ENCODE results near the gene GHSR.
A peak's percentile ranks its signal among the peaks of the same experiment; 100 is the strongest.
"Not testable (repeated sequence)": the region's sequence is repeated elsewhere in the genome, so short reads cannot be mapped to it uniquely, and the experiment has no call there.

GHSR gene, protein sequence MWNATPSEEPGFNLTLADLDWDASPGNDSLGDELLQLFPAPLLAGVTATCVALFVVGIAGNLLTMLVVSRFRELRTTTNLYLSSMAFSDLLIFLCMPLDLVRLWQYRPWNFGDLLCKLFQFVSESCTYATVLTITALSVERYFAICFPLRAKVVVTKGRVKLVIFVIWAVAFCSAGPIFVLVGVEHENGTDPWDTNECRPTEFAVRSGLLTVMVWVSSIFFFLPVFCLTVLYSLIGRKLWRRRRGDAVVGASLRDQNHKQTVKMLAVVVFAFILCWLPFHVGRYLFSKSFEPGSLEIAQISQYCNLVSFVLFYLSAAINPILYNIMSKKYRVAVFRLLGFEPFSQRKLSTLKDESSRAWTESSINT

DNA sequence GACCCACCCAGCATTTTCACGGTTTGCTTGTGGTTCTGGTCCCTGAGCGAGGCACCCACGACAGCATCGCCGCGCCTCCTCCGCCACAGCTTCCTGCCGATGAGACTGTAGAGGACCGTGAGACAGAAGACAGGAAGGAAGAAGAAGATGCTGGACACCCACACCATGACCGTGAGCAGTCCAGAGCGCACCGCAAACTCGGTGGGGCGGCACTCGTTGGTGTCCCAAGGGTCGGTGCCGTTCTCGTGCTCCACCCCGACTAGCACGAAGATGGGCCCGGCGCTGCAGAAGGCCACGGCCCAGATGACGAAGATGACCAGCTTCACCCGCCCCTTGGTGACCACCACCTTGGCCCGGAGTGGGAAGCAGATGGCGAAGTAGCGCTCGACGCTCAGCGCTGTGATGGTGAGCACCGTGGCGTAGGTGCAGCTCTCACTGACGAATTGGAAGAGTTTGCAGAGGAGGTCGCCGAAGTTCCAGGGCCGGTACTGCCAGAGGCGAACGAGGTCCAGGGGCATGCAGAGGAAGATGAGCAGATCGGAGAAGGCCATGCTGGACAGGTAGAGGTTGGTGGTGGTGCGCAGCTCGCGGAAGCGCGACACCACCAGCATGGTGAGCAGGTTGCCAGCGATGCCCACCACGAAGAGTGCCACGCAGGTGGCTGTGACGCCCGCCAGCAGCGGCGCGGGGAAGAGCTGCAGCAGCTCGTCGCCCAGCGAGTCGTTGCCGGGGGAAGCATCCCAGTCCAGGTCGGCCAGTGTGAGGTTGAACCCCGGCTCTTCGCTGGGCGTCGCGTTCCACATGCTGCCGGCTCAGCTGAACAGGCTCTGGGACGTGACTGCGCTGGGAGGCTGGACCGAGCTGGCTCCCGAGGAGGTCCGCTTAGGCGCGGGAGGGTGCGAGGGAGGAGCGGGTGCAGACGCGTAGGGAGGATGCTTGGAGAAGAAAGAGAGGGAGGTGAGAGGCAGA, at the start of gene GHSR:
Gene GHSR (minus strand): TSS at position 846 of the 969 bp plus-strand sequence. CDS start 43 bp downstream, at position 803.
- Histone ChIP-seq H3K4me3 (ENCODE audit: low read length) (peak within 1 kb of the TSS; percentile 58), H3K9me3 (ENCODE audit: insufficient read depth, low read depth, low read length) (no peaks in the 10 kb centered on the region), H3K27me3 (ENCODE audit: insufficient read depth, low read length) (peaks cover 88% of the 10 kb centered on the region), H3K27ac (ENCODE audit: low read length) (no peak within 1 kb of the TSS), H3K9ac (ENCODE audit: low read depth, low read length) (no peak within 1 kb of the TSS), H3K4me1 (ENCODE audit: insufficient read depth, low read length) (no peaks in the 10 kb centered on the region; the same call in 1 of the 2 replicates), H3K36me3 (ENCODE audit: insufficient read depth, low read depth, low read length) (no peaks in the 10 kb centered on the region)

DNA sequence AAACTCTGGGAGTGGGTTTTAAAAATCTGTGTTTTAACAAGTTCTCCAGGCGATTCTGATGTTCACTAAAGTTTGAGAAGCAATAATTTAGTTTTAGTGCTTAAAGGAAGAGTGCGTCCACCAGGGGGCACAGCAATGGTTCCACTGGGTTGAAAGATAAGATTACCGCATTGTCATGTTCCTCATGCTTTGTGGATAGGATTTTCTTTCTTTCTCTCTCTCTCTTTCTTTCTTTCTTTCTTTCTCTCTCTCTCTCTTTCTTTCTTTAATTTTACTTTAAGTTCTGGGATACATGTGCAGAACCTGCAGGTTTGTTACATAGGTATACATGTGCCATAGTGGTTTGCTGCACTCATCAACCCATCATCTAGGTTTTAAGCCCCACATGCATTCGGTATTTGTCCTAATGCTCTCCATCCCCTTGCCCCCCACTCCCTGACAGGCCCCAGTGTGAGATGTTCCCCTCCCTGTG, 42.0 kb upstream of the GHSR start:
- H3K4me3 ChIP-seq (ENCODE audit: low read length); H3K36me3 ChIP-seq (ENCODE audit: insufficient read depth, low read depth, low read length); H3K27ac ChIP-seq (ENCODE audit: low read length); H3K4me1 ChIP-seq (ENCODE audit: insufficient read depth, low read length); H3K27me3 ChIP-seq (ENCODE audit: insufficient read depth, low read length); H3K9me3 ChIP-seq (ENCODE audit: insufficient read depth, low read depth, low read length); H3K9ac ChIP-seq (ENCODE audit: low read depth, low read length): not testable (repeated sequence)

DNA sequence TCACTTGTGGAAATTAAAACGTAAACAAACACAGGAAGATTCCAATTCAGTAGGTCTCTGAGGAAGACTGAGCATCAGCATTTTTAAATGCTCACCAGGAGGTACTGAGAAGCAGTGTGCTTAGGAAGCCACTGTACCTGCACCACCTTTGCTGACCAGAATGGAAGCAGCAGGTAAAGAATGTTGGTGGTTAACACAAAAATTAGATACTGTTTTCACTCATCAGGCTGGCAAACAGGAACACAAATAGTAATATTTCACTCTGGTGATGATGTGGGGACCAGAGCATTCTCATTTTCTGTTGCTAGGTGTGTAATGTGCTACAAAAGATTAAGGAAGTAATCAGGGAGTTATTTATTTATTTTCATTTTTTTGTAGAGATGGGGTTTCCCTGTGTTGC, 29.9 kb upstream of the GHSR start:
- H3K27ac ChIP-seq (ENCODE audit: low read length): no peak overlapping the region
- H3K4me1 ChIP-seq (ENCODE audit: insufficient read depth, low read length): no peaks in the 10 kb centered on the region
- no peaks in the 10 kb centered on the region for H3K9me3 ChIP-seq (ENCODE audit: insufficient read depth, low read depth, low read length)
- no peak overlapping the region for H3K4me3 ChIP-seq (ENCODE audit: low read length)
- H3K36me3 ChIP-seq (ENCODE audit: insufficient read depth, low read depth, low read length): no peaks in the 10 kb centered on the region
- no peak overlapping the region for H3K9ac ChIP-seq (ENCODE audit: low read depth, low read length)
- H3K27me3 ChIP-seq (ENCODE audit: insufficient read depth, low read length): no peaks in the 10 kb centered on the region

DNA sequence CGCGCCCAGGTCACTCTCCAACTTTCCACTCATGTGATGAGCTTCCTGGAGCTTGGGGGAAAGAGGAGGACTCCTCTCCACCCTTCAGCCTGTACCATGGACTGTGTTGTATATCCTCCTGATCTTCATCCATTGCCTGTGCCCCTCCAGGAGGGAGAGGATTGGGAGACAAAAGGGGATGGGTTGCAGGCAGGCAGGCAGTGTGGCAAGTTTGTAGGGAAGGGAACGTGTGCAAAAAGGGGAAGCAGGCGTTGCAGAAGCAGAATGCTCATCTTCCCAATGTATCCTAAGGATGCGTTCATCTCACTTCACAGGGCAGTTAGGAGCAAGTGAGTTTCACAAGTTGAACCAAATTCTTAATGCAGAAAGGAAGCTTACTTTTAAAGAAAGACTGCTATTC, 28.1 kb upstream of the GHSR start:
- no peaks in the 10 kb centered on the region for H3K4me1 ChIP-seq (ENCODE audit: insufficient read depth, low read length)
- H3K4me3 ChIP-seq (ENCODE audit: low read length): no peak overlapping the region
- H3K9me3 ChIP-seq (ENCODE audit: insufficient read depth, low read depth, low read length): peaks cover 6% of the 10 kb centered on the region; the same call in 1 of the 2 replicates
- no peak overlapping the region for H3K9ac ChIP-seq (ENCODE audit: low read depth, low read length)
- no peak overlapping the region for H3K27ac ChIP-seq (ENCODE audit: low read length)
- H3K36me3 ChIP-seq (ENCODE audit: insufficient read depth, low read depth, low read length): no peaks in the 10 kb centered on the region
- H3K27me3 ChIP-seq (ENCODE audit: insufficient read depth, low read length): no peaks in the 10 kb centered on the region

DNA sequence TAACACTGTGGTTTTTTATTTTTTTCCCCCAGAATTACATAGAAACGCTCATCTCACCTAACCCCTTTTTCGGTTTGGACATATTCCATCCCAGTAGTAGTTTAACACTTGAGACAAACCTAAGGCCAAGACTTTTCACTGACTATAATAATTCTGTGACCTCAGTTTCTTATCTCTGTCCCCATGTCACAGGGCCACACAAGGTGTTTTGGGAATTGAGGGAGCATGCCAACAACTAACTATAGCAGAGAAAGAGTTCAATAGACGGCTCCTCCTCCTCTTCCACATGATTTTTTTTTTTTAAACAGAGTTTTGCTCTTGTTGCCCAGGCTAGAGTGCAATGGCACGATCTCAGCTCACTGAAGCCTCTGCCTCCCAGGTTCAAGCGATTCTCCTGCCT, 27.4 kb upstream of the GHSR start:
- Histone ChIP-seq H3K4me1 (ENCODE audit: insufficient read depth, low read length) (no peaks in the 10 kb centered on the region), H3K36me3 (ENCODE audit: insufficient read depth, low read depth, low read length) (no peaks in the 10 kb centered on the region), H3K27me3 (ENCODE audit: insufficient read depth, low read length) (no peaks in the 10 kb centered on the region), H3K4me3 (ENCODE audit: low read length) (no peak overlapping the region), H3K9me3 (ENCODE audit: insufficient read depth, low read depth, low read length) (peaks cover 6% of the 10 kb centered on the region; the same call in 1 of the 2 replicates), H3K9ac (ENCODE audit: low read depth, low read length) (no peak overlapping the region), H3K27ac (ENCODE audit: low read length) (no peak overlapping the region)

- H3K4me3 ChIP-seq (ENCODE audit: low read length): no peak overlapping the region
- H3K9me3 ChIP-seq (ENCODE audit: insufficient read depth, low read depth, low read length): peaks cover 6% of the 10 kb centered on the region; the same call in 1 of the 2 replicates
- H3K9ac ChIP-seq (ENCODE audit: low read depth, low read length): no peak overlapping the region
- no peaks in the 10 kb centered on the region for H3K27me3 ChIP-seq (ENCODE audit: insufficient read depth, low read length)
- H3K4me1 ChIP-seq (ENCODE audit: insufficient read depth, low read length): no peaks in the 10 kb centered on the region
- no peak overlapping the region for H3K27ac ChIP-seq (ENCODE audit: low read length)
- no peaks in the 10 kb centered on the region for H3K36me3 ChIP-seq (ENCODE audit: insufficient read depth, low read depth, low read length)
Measured at GRCh38 chr3:172471903-172472302, 23.6 kb upstream of the GHSR start.

DNA sequence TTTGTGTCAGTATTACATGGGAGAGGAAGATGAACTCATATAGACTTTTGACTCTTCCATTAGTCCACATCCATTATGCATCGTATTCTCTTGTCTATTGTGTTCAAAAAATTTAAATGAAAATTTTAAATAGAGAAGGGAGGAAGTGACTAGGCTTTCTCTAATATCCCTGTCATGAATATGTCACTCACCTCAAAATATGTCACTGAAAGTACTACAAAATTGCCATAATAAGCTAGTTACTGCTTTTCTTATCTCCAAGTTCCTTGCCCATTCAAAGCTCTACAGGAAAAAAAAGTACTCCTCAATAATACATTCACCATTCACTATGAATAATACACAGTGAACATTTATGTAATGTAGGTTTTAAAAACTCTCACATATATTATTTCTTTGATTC, 22.3 kb upstream of the GHSR start:
- no peak overlapping the region for H3K4me3 ChIP-seq (ENCODE audit: low read length)
- H3K27me3 ChIP-seq (ENCODE audit: insufficient read depth, low read length): no peaks in the 10 kb centered on the region
- H3K36me3 ChIP-seq (ENCODE audit: insufficient read depth, low read depth, low read length): no peaks in the 10 kb centered on the region
- H3K4me1 ChIP-seq (ENCODE audit: insufficient read depth, low read length): no peaks in the 10 kb centered on the region
- H3K9me3 ChIP-seq (ENCODE audit: insufficient read depth, low read depth, low read length): peaks cover 6% of the 10 kb centered on the region; the same call in 1 of the 2 replicates
- no peak overlapping the region for H3K27ac ChIP-seq (ENCODE audit: low read length)
- H3K9ac ChIP-seq (ENCODE audit: low read depth, low read length): no peak overlapping the region

GRCh38 chr3:172467170-172467824, 19.0 kb upstream of the GHSR start:
- no peak overlapping the region for H3K27ac ChIP-seq (ENCODE audit: low read length)
- no peaks in the 10 kb centered on the region for H3K36me3 ChIP-seq (ENCODE audit: insufficient read depth, low read depth, low read length)
- no peak overlapping the region for H3K4me3 ChIP-seq (ENCODE audit: low read length)

GRCh38 chr3:172466553-172467130, 18.4 kb upstream of the GHSR start:
- no peak overlapping the region for H3K4me3 ChIP-seq (ENCODE audit: low read length)
- H3K9me3 ChIP-seq (ENCODE audit: insufficient read depth, low read depth, low read length): peaks cover 2% of the 10 kb centered on the region; the same call in 1 of the 2 replicates
- H3K27me3 ChIP-seq (ENCODE audit: insufficient read depth, low read length): no peaks in the 10 kb centered on the region
- no peaks in the 10 kb centered on the region for H3K4me1 ChIP-seq (ENCODE audit: insufficient read depth, low read length)
- no peak overlapping the region for H3K27ac ChIP-seq (ENCODE audit: low read length)
- no peak overlapping the region for H3K9ac ChIP-seq (ENCODE audit: low read depth, low read length)
- no peaks in the 10 kb centered on the region for H3K36me3 ChIP-seq (ENCODE audit: insufficient read depth, low read depth, low read length)

More at GRCh38 chr3:172467170-172467824, 19.0 kb upstream of the GHSR start:
- H3K9ac ChIP-seq (ENCODE audit: low read depth, low read length): no peak overlapping the region
- no peaks in the 10 kb centered on the region for H3K27me3 ChIP-seq (ENCODE audit: insufficient read depth, low read length)
- no peaks in the 10 kb centered on the region for H3K4me1 ChIP-seq (ENCODE audit: insufficient read depth, low read length)
- peaks cover 6% of the 10 kb centered on the region; the same call in 1 of the 2 replicates for H3K9me3 ChIP-seq (ENCODE audit: insufficient read depth, low read depth, low read length)

DNA sequence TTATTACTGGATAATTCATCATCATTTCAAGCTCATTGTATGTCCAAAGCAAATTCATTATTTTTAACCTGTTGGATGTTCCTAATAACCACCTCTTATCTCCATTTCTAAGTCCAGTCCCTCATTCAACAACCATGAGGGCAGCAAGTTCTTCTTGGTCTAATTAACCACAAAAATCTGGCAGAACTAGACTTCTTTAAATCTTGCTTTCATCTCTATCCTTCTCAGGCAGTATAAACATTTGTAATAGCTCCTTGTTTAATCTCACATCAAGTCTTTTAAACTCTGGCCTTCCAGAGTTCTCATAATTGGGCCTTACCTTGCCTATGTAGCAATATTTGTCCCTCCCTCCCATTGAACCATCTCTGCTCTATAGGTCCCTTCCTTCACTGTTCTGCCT, 17.0 kb upstream of the GHSR start:
- Histone ChIP-seq H3K9me3 (ENCODE audit: insufficient read depth, low read depth, low read length) (no peaks in the 10 kb centered on the region), H3K36me3 (ENCODE audit: insufficient read depth, low read depth, low read length) (no peaks in the 10 kb centered on the region), H3K27ac (ENCODE audit: low read length) (no peak overlapping the region), H3K9ac (ENCODE audit: low read depth, low read length) (no peak overlapping the region), H3K4me3 (ENCODE audit: low read length) (no peak overlapping the region), H3K4me1 (ENCODE audit: insufficient read depth, low read length) (no peaks in the 10 kb centered on the region), H3K27me3 (ENCODE audit: insufficient read depth, low read length) (no peaks in the 10 kb centered on the region)

- no peak overlapping the region for H3K27ac ChIP-seq (ENCODE audit: low read length)
- no peaks in the 10 kb centered on the region for H3K9me3 ChIP-seq (ENCODE audit: insufficient read depth, low read depth, low read length)
- no peaks in the 10 kb centered on the region for H3K27me3 ChIP-seq (ENCODE audit: insufficient read depth, low read length)
- H3K36me3 ChIP-seq (ENCODE audit: insufficient read depth, low read depth, low read length): no peaks in the 10 kb centered on the region
- no peak overlapping the region for H3K9ac ChIP-seq (ENCODE audit: low read depth, low read length)
- H3K4me1 ChIP-seq (ENCODE audit: insufficient read depth, low read length): no peaks in the 10 kb centered on the region
- H3K4me3 ChIP-seq (ENCODE audit: low read length): no peak overlapping the region
Measured at GRCh38 chr3:172464306-172464705, 16.1 kb upstream of the GHSR start.
